GM18511 (cell line): ENCODE results near the gene ZCWPW1.
"Not testable (repeated sequence)": the region's sequence is repeated elsewhere in the genome, so short reads cannot be mapped to it uniquely, and the experiment has no call there.

Source experiments
- ATAC-seq: cut with Tn5 transposase; IDR thresholded peaks from one replicate; pipeline ENCODE4 v1.9.1; 2021; ENCODE audit warnings: mild to moderate bottlenecking, moderate library complexity; ENCODE audit not compliant: unreplicated experiment

ZCWPW1 gene

DNA sequence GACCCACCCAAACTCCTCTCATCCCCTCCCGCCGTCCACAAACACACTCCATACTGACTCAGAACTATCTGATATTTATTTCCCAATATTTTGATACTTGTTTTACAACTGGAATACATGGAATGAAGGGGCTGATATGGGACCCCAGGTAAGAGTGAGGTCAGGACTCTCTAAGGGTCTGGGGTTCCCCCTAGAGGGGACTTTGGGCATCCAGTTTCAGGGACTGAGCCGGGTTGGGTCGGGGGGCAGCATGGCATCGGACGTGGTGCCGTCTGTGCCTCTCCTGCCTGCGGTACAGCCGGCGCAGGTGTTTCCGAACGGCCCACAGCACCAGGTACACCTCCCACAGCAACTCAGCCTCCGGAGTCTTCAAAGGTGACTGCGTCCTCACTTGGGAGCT is 28.1 kb upstream of the ZCWPW1 start:
- no peak for ATAC-seq

DNA sequence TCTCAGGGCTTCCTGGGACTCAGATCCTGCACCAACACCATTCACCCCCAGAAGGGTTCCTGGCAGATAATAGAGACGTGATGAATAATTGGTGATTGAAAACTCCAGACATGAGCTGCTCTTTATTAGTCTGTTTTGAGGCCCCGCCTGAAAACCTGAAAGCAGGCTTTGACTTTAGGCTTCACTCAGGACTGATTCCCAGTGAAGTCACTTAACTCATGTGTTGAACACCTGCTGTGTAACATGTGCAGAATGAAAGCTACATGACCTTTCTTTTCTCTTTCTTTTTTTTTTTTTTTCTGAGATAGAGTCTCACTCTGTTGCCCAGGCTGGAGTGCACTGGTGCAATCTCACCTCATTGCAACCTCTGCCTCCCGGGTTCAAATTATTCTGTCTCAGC is 26.7 kb upstream of the ZCWPW1 start:
- no peak for ATAC-seq

DNA sequence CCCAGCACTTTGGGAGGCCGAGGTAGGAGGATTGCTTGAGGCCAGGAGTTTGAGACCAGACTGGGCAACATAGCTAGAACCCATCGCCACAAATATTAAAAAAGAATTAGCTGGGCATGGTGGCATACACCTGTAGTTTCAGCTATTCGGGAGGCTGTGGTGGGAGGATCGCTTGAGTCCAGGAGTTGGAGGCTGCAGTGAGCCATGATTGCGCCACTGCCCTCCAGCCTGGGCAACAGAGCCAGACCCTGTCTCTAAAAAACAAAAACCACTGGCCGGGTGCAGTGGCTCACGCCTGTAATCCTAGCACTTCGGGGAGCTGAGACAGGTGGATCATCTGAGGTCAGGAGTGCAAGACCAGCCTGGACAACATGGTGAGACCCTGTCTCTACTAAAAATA is 25.4 kb upstream of the ZCWPW1 start:
- ATAC-seq: not testable (repeated sequence)

DNA sequence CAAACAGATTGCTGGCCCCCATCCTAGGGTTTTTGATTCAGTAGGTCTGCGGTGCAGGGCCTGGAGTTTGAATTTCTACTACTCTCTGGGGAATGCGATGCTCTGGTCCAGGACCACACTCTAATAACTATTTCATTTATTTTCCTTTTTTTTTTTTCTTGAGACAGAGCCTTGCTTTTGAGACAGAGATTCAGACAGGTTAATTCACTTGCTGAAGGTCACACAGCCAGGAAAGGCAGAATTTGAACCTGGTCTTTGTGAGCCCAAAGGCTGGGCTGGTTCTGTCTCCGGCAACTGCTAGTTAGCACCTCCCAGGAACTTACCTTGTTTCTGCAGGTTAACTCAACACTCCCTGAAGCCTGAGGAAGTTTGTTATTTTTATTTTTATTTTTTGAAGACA is 24.0 kb upstream of the ZCWPW1 start:
- ATAC-seq: no peak

DNA sequence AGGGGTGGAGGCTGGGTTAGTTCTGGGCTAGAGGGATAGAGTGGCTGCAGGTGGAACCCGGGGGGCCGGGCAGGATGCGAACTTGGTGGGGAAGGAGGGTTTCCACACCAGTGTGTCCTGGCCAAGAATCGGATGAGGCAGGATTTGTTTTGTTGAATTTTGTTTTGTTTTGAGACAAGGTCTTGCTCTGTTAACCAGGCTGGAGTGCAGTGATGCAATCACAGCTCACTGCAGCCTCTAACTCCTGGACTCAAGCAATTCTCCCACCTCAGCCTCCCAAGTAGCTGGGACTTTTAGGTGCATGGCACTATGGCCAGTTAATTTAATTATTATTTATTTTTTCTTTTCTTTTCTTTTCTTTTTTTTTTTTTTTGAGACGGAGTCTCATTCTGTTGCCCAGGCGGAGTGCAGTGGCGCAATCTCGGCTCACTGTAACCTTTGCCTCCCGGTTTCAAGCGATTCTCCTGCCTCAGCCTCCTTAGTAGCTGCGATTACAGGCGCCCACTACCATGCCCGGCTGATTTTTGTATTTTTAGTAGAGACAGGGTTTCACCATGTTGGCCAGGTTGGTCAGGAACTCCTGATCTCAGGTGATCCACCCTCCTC is 20.8 kb upstream of the ZCWPW1 start:
- ATAC-seq: no peak

GRCh38 chr7:100447363-100447762 is 18.9 kb upstream of the ZCWPW1 start:
- not testable (repeated sequence) for ATAC-seq

DNA sequence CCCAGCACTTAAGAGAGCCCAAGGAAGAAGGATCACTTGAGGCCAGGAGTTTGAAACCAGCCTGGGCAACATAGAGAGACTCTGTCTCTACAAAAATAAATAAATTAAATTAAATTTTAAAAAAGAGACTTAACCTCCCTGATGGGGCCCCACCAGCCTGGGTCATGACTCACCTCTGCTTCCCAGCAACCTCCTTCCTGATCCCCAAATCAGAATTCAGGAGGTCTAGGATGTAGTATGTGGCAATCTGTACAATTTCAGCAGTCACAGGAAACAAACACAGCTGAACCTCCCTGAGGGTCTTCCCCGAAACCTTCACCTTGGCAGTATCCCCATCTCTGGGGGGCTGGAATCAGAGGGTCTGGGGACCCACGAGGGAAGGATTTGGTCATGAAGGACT is 17.5 kb upstream of the ZCWPW1 start:
- ATAC-seq: no peak

DNA sequence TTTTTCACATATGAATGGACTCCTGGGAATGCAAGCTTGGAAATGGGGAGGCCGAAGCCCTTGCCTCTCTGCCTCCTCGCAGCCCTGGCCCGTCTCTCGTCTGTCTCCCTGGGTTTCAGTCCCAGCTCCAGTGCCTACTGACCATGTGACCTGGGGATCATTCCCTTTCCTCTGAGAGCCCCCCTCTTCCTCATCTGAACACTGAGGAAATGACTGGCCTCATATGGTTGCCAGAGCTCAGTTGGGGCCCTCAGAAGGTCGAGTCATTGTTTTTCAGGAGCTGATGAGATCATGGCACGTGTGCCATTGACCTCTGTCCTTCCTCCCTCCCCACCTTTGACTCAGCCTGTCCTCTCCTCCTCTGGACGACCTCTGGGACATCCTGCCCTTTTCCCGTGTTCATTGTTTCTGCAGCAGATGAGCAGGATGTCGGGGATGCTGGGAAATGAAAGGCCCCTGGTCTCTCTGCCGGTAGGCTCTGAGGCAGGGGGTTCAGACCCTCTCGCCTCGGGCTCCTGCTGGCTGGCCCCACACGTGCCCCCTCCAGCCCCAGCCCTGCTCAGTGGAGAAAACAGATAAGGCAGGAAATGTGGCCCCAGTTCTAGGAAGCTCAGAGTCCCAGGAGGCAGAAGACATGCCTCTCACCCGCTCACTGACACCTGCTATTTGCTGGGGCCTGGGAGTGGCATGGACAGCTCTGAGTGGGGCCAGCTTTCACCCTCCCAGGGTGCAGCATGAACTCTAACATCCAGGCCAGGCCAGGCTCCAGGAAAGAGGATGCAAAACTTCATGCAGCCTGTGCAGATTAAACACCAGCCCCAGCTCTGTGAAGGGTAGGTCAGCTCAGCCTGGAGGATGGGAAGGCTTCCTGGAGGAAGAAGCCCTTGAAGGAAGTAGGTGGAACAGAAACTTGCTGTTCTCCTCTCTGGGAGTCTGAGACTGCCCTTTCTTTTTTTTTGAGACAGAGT is 16.1 kb upstream of the ZCWPW1 start:
- ATAC-seq: no peak

- no peak for ATAC-seq
These were observed 14.8 kb upstream of the ZCWPW1 start for GRCh38 chr7:100443096-100443840.

GRCh38 chr7:100441641-100442535 is 13.4 kb upstream of the ZCWPW1 start:
- no peak for ATAC-seq

DNA sequence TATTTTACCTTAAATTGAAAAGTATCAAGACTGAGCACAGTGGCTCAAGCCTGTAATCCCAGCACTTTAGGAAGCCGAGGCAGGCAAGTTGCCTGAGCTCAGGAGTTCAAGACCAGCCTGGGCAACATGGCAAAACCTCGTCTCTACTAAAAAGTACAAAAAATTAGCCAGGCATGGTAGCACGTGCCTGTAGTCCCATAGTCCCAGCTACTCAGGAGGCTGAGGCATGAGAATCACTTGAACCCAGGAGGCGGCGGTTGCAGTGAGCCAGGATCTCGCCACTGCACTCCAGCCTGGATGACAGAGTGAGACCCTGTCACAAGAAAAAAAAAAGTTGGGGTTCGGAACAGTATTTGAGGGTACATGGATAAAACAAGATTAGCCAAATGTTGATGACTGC is 10.7 kb upstream of the ZCWPW1 start:
- ATAC-seq: not testable (repeated sequence)

GRCh38 chr7:100438731-100439130 is 10.2 kb upstream of the ZCWPW1 start:
- ATAC-seq: not testable (repeated sequence)

- no peak for ATAC-seq
These were observed 9.7 kb upstream of the ZCWPW1 start for GRCh38 chr7:100438172-100438571.

- ATAC-seq: no peak
These were observed 8.9 kb upstream of the ZCWPW1 start for GRCh38 chr7:100437150-100438100.

- ATAC-seq: peak; percentile 42
These were observed 7.2 kb upstream of the ZCWPW1 start for GRCh38 chr7:100435401-100436304.

DNA sequence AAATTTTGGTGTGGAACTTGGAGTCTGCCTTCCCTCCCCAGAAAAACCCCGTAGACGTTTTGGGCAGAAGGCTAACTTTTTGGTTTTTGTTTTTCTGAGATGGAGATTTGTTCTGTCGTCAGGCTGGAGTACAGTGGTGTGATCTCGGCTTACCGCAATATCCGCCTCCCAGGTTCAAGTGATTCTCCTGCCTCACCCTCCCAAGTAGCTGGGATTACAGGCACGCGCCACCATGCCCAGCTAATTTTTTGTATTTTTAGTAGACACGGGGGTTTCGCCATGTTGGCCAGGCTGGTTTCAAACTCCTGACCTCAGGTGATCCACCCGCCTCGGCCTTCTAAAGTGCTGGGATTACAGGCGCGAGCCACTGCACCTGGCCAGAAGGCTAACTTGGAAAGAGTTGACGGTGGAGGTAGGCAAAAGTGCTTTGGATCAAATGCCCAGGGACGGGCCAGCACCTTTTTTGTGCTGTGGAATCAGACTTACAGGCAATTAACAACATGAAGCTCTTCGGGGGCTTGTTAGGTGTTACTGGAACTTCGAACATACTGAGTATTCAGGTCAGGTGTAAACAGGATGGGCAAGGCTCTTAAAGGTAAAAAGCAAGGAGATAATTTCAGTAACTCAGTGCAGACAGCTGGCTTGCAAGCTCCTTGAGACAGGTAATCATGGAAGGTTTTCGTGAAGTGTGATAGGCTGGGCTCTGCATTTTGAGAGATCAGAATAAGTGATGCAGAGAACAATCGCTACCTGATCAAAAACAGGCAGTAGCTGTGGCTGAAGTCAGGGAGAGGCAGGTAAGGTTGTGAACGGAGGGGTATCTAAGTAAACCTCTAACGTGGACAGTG is 6.0 kb upstream of the ZCWPW1 start:
- no peak for ATAC-seq

GRCh38 chr7:100433592-100434296 is 5.2 kb upstream of the ZCWPW1 start:
- ATAC-seq: no peak
